PC-3 (cell line): Measurements from ENCODE around the gene MRPS22. TPM values are rescaled to one million over a fixed set of nuclear protein-coding genes. Genes with fewer than 3 reads are reported as not detected.

ENCODE experiments used
- ATAC-seq: fragments of 200-7000 bp; cut with Tn5 transposase; 2 replicates; pipeline ENCODE4 v1.9.1; 2020; ENCODE audit warnings: mild to moderate bottlenecking, moderate library complexity
- BruUV-seq: library from RNA; stranded (reverse); fragments of 400-500 nt; replicated peaks from 2 replicates; lab custom pipeline; 2021; lab: Mats Ljungman, UMichigan
- CTCF ChIA-PET: fragments of 300-600 bp; sonication (Branson Sonifier 250); formaldehyde crosslinking; loops from one replicate; lab custom pipeline; 2022; ENCODE audit warnings: antibody characterized with exemption; lab: Charles Lee
- POLR2A ChIA-PET: fragments of 300-600 bp; sonication (Branson Sonifier 250); formaldehyde crosslinking; loops from one replicate; lab custom pipeline; 2022; ENCODE audit warnings: antibody characterized with exemption; ENCODE audit not compliant: unreplicated experiment; lab: Charles Lee
- DNase-seq: peaks from one replicate; pipeline ENCODE4 v3.0.0-alpha.2; 2015
- H2AFZ ChIP-seq: fragments of 300-600 bp; sonication (generic); 2 replicates; pipeline ENCODE4 v1.6.0; 2016; ENCODE audit warnings: antibody characterized with exemption, low read length
- H3F3A ChIP-seq: fragments of 300-600 bp; sonication (generic); one replicate; pipeline ENCODE4 v1.6.0; 2017; ENCODE audit warnings: antibody characterized with exemption, low read length, control low read depth, mild to moderate bottlenecking; ENCODE audit not compliant: unreplicated experiment
- H3K27ac ChIP-seq: fragments of 300-600 bp; sonication (generic); 2 replicates; pipeline ENCODE4 v1.5.1; 2016; ENCODE audit warnings: mild to moderate bottlenecking, low read length
- H3K27me3 ChIP-seq: fragments of 300-600 bp; sonication (generic); 2 replicates; pipeline ENCODE4 v1.6.1; 2016; ENCODE audit warnings: low read length, mixed read lengths
- H3K36me3 ChIP-seq: fragments of 300-600 bp; sonication (generic); 2 replicates; pipeline ENCODE4 v1.6.1; 2016; ENCODE audit warnings: low read depth, mixed run types, low read length, mixed read lengths
- H3K4me1 ChIP-seq: fragments of 300-600 bp; sonication (generic); 2 replicates; pipeline ENCODE4 v1.5.1; 2016; ENCODE audit warnings: low read length; ENCODE audit not compliant: insufficient read depth
- H3K4me2 ChIP-seq: fragments of 300-600 bp; sonication (generic); 2 replicates; pipeline ENCODE4 v1.6.0; 2016; ENCODE audit warnings: low read length
- H3K4me3 ChIP-seq: fragments of 300-600 bp; sonication (generic); 2 replicates; pipeline ENCODE4 v1.5.1; 2016; ENCODE audit warnings: mild to moderate bottlenecking, low read length, mixed read lengths
- H3K79me2 ChIP-seq: fragments of 300-600 bp; sonication (generic); 2 replicates; pipeline ENCODE4 v1.6.1; 2017; ENCODE audit warnings: low read length, mixed read lengths
- H3K9ac ChIP-seq: fragments of 300-600 bp; sonication (generic); 2 replicates; pipeline ENCODE4 v1.6.0; 2016; ENCODE audit warnings: mild to moderate bottlenecking, low read length
- H3K9me2 ChIP-seq: fragments of 300-600 bp; sonication (generic); replicated peaks from 2 replicates; pipeline ENCODE4 v1.6.1; 2016; ENCODE audit warnings: mixed run types, low read length, mixed read lengths
- H3K9me3 ChIP-seq: fragments of 300-600 bp; sonication (generic); 2 replicates; pipeline ENCODE4 v1.6.1; 2016; ENCODE audit warnings: low read length, mixed read lengths
- H4K20me1 ChIP-seq: fragments of 300-600 bp; sonication (generic); 2 replicates; pipeline ENCODE4 v1.6.1; 2016; ENCODE audit warnings: low read length, mixed read lengths
- EZH2 ChIP-seq: fragments of 300-600 bp; sonication (generic); IDR thresholded peaks from one replicate; pipeline ENCODE4 v1.6.1; 2017; ENCODE audit warnings: antibody characterized with exemption, mild to moderate bottlenecking, low read length; ENCODE audit not compliant: unreplicated experiment
- EZH2phosphoT487 ChIP-seq: fragments of 300-600 bp; sonication (generic); IDR thresholded peaks from 2 replicates; pipeline ENCODE4 v1.6.1; 2018; ENCODE audit warnings: mild to moderate bottlenecking, antibody characterized with exemption, low read length, borderline replicate concordance
- intact Hi-C: fragments of 100-400 bp; cut with micrococcal nuclease; formaldehyde crosslinking; loops from 2 replicates; pipeline ENCODE4 v1.9.0; 2023
- total RNA-seq: library from RNA; depleted of rRNA; stranded (reverse); fragments of >200 nt; gene quantifications from 2 replicates; pipeline ENCODE4 v1.2.3, GENCODE V29; 2014
- TF ChIP-seq, protein P1 (sequence below): fragments of 300-600 bp; sonication (generic); conservative IDR thresholded peaks from 2 replicates; pipeline ENCODE4 v1.5.1; 2017; ENCODE audit warnings: antibody characterized with exemption, low read depth, mild to moderate bottlenecking, low read length

Gene MRPS22
- total RNA-seq, 1 experiment from 2014 or later, result 73.3 TPM

GRCh38 chr3:139312959-139313358, 30.9 kb upstream of the MRPS22 start:
- POLR2A ChIA-PET, result no interaction called here
- peak overlapping the region; percentile 38; the same call in 1 of the 2 replicates for H3K4me2 ChIP-seq

DNA sequence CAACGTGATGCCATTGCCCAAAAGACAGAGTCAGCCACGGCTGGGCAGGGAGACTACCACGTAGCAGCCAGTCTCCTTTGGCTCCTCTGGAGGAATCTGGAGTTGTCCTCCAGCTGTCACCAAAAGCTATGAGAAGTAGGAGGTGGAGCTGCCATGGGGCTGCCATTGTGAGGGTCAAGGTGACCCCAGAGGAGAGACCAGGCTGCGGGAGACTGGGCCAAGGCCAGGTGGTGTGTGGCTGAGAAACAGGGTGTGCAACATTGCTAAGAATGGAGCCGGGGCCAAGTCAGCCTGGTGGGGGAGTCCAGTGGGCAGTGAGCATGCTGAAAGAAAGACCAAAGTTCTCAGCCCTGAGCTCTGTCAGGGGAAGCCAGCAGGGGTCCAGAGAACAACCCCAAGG, 29.9 kb upstream of the MRPS22 start:
- Histone ChIP-seq H3K9me3 (no peaks in the 10 kb centered on the region), H3F3A (peaks cover 3% of the 10 kb centered on the region), H3K79me2 (no peaks in the 10 kb centered on the region), H3K4me1 (peaks cover 60% of the 10 kb centered on the region), H3K27ac (no peak overlapping the region), H3K27me3 (no peaks in the 10 kb centered on the region), H3K36me3 (no peaks in the 10 kb centered on the region), H4K20me1 (no peaks in the 10 kb centered on the region), H3K4me2 (no peak overlapping the region), H3K9ac (no peak overlapping the region), H2AFZ (no peak overlapping the region), H3K4me3 (no peak overlapping the region), H3K9me2 (no peaks in the 10 kb centered on the region)
- no TSS peak for BruUV-seq
- TF ChIP-seq, protein P1, sequence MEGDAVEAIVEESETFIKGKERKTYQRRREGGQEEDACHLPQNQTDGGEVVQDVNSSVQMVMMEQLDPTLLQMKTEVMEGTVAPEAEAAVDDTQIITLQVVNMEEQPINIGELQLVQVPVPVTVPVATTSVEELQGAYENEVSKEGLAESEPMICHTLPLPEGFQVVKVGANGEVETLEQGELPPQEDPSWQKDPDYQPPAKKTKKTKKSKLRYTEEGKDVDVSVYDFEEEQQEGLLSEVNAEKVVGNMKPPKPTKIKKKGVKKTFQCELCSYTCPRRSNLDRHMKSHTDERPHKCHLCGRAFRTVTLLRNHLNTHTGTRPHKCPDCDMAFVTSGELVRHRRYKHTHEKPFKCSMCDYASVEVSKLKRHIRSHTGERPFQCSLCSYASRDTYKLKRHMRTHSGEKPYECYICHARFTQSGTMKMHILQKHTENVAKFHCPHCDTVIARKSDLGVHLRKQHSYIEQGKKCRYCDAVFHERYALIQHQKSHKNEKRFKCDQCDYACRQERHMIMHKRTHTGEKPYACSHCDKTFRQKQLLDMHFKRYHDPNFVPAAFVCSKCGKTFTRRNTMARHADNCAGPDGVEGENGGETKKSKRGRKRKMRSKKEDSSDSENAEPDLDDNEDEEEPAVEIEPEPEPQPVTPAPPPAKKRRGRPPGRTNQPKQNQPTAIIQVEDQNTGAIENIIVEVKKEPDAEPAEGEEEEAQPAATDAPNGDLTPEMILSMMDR, result no peak
- no peak for TF ChIP-seq EZH2phosphoT487
- TF ChIP-seq EZH2, result no peak
- ATAC-seq (no peak), DNase-seq (no peak)
- intact Hi-C loops, result no loop called here
- ChIA-PET CTCF (no interaction called here), POLR2A (no interaction called here)

More at GRCh38 chr3:139312959-139313358, 30.9 kb upstream of the MRPS22 start:
- Histone ChIP-seq H3K4me1 (peaks cover 60% of the 10 kb centered on the region), H3K36me3 (no peaks in the 10 kb centered on the region), H3K4me3 (no peak overlapping the region), H3K9me2 (no peaks in the 10 kb centered on the region), H3F3A (peaks cover 3% of the 10 kb centered on the region), H3K27me3 (no peaks in the 10 kb centered on the region), H3K27ac (no peak overlapping the region), H2AFZ (no peak overlapping the region), H3K79me2 (no peaks in the 10 kb centered on the region), H4K20me1 (no peaks in the 10 kb centered on the region), H3K9me3 (no peaks in the 10 kb centered on the region), H3K9ac (no peak overlapping the region)
- 0 out of 2 replicates have a peak, but pooled peaks have one; percentile 3 for ATAC-seq
- CTCF ChIA-PET, result no interaction called here
- DNase-seq, result peak; percentile 64
- TF ChIP-seq EZH2phosphoT487 (no peak), EZH2 (no peak)
- TF ChIP-seq, protein P1, result no peak
- BruUV-seq, result no TSS peak
- intact Hi-C loops, result no loop called here

GRCh38 chr3:139317215-139317614, 26.6 kb upstream of the MRPS22 start:
- ChIA-PET POLR2A (no interaction called here), CTCF (no interaction called here)
- Histone ChIP-seq H3K36me3 (no peaks in the 10 kb centered on the region), H3K9ac (no peak overlapping the region), H2AFZ (no peak overlapping the region), H3K4me1 (peaks cover 33% of the 10 kb centered on the region), H3K9me2 (no peaks in the 10 kb centered on the region), H3K4me3 (no peak overlapping the region), H3F3A (no peaks in the 10 kb centered on the region), H3K9me3 (no peaks in the 10 kb centered on the region), H4K20me1 (no peaks in the 10 kb centered on the region), H3K27me3 (no peaks in the 10 kb centered on the region), H3K79me2 (no peaks in the 10 kb centered on the region), H3K27ac (peak overlapping the region; percentile 62), H3K4me2 (no peak overlapping the region)
- no TSS peak for BruUV-seq
- DNase-seq (no peak), ATAC-seq (no peak)
- intact Hi-C loops, result no loop called here
- TF ChIP-seq EZH2, result no peak
- TF ChIP-seq EZH2phosphoT487, result no peak
- TF ChIP-seq, protein P1, result no peak
